SU-DHL-6 (cell line): ENCODE data around the gene P3H2.

Source experiments
- EZH2phosphoT487 ChIP-seq: fragments of 200-600 bp; sonication (generic), shearing (Covaris generic); conservative IDR thresholded peaks from 2 replicates; pipeline ENCODE4 v1.6.1; 2018; ENCODE audit warnings: mild to moderate bottlenecking, antibody characterized with exemption, low read length, moderate library complexity, mixed read lengths
- TF ChIP-seq, protein P1 (sequence below): fragments of 200-600 bp; sonication (generic); IDR thresholded peaks from one replicate; pipeline ENCODE4 v1.5.1; 2017; ENCODE audit warnings: antibody characterized with exemption, mild to moderate bottlenecking, low read length, moderate library complexity; ENCODE audit not compliant: insufficient read depth, poor library complexity, severe bottlenecking

DNA sequence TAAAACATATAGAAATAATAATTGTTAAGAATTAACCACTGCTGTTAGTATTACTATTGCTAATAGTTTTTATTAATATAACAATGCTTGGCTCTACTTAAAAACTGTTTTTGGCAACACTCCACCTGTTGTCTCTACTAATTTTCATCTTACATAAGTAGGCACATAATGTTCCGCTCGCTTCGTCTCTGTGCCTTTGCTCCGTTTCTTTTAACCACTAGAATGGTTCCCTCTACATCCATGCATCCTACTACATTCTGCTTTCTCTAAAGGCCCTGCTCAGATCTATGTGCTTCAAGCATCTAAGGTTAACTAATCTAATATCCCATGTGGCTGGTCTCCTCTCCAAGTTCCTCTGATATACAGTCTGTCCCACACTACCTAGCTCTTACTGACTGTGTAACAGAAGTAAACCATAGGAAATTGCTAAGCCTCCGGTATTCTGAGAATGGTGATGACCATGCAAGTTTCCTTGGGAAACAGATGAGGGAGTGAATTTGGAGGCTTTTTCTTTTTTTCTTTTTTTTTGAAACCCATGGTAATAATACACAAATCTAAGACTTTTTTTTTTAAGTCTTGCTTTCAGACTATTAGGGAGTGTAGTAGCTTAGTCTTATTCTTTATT lies 138.3 kb downstream of the P3H2 start:
- TF ChIP-seq, protein P1, sequence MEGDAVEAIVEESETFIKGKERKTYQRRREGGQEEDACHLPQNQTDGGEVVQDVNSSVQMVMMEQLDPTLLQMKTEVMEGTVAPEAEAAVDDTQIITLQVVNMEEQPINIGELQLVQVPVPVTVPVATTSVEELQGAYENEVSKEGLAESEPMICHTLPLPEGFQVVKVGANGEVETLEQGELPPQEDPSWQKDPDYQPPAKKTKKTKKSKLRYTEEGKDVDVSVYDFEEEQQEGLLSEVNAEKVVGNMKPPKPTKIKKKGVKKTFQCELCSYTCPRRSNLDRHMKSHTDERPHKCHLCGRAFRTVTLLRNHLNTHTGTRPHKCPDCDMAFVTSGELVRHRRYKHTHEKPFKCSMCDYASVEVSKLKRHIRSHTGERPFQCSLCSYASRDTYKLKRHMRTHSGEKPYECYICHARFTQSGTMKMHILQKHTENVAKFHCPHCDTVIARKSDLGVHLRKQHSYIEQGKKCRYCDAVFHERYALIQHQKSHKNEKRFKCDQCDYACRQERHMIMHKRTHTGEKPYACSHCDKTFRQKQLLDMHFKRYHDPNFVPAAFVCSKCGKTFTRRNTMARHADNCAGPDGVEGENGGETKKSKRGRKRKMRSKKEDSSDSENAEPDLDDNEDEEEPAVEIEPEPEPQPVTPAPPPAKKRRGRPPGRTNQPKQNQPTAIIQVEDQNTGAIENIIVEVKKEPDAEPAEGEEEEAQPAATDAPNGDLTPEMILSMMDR, result no peak
- no peak for TF ChIP-seq EZH2phosphoT487
